ENCODE data around the gene ANXA2.

DNA sequence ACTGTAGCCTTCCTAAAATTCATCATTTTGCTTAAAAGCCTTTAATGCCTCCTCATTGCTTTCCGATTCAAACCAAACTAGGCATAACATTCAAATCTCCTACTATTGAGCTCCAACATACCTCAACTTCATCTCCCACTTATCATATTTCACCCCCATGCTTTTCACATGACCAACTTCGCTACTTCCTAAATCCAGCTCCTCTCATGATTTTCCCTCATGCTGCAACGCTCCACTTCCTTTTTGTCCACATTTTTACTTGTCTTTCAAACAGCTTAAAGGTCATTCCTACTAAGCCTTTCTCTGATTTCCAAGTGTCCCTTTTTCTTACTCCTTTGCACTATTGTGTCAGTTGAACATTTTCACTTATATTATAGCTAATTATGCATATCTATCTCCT, 20.3 kb upstream of the ANXA2 start:
- TF ChIP-seq CTCF (IDR thresholded peaks at IDR 0.05; ENCODE audit: low read depth, low read length) (no peak), POLR2A (IDR thresholded peaks at IDR 0.05; ENCODE audit: extremely low read depth, insufficient read length) (no peak), MAX (IDR thresholded peaks at IDR 0.05; ENCODE audit: low read depth, low read length) (no peak), MYC (IDR thresholded peaks at IDR 0.05; ENCODE audit: low read depth, low read length) (no peak)
